Measurements from ENCODE around the gene LCOR.
"Not testable (repeated sequence)": the region's sequence is repeated elsewhere in the genome, so short reads cannot be mapped to it uniquely, and the experiment has no call there.

LCOR gene

GRCh38 chr10:96831867-96832720 is at the start of gene LCOR:
Gene LCOR, plus strand, starts transcription at chr10:96832298. Its CDS starts 116,760 bp downstream, at chr10:96949058.
- no peak for DNase-seq (ENCODE audit: low read depth)

GRCh38 chr10:96784253-96784652 is 47.8 kb upstream of the LCOR start:
- DNase-seq (ENCODE audit: low read depth): no peak

GRCh38 chr10:96789571-96790108 is 42.5 kb upstream of the LCOR start:
- DNase-seq (ENCODE audit: low read depth): no peak

- no peak for DNase-seq (ENCODE audit: low read depth)
These were observed 40.2 kb upstream of the LCOR start for GRCh38 chr10:96791902-96792301.

GRCh38 chr10:96794836-96795733 is 37.0 kb upstream of the LCOR start:
- no peak for DNase-seq (ENCODE audit: low read depth)

GRCh38 chr10:96797485-96797884 is 34.6 kb upstream of the LCOR start:
- no peak for DNase-seq (ENCODE audit: low read depth)

GRCh38 chr10:96803288-96803664 is 28.8 kb upstream of the LCOR start:
- DNase-seq (ENCODE audit: low read depth): no peak

- peak; percentile 85 for DNase-seq (ENCODE audit: low read depth)
These were observed 17.8 kb upstream of the LCOR start for GRCh38 chr10:96814264-96814663.

GRCh38 chr10:96818971-96819370 is 13.1 kb upstream of the LCOR start:
- DNase-seq (ENCODE audit: low read depth): not testable (repeated sequence)

GRCh38 chr10:96820765-96821164 is 11.3 kb upstream of the LCOR start:
- no peak for DNase-seq (ENCODE audit: low read depth)

GRCh38 chr10:96826438-96826837 is 5.7 kb upstream of the LCOR start:
- no peak for DNase-seq (ENCODE audit: low read depth)

GRCh38 chr10:96828609-96829008 is 3.5 kb upstream of the LCOR start:
- DNase-seq (ENCODE audit: low read depth): no peak

GRCh38 chr10:96829029-96829773 is 2.9 kb upstream of the LCOR start:
- DNase-seq (ENCODE audit: low read depth): no peak

- no peak for DNase-seq (ENCODE audit: low read depth)
These were observed 1.4 kb upstream of the LCOR start for GRCh38 chr10:96830511-96831199.

GRCh38 chr10:96831200-96831866 is 765 bp upstream of the LCOR start:
- no peak for DNase-seq (ENCODE audit: low read depth)

GRCh38 chr10:96832721-96833219 is 672 bp downstream of the LCOR start:
- DNase-seq (ENCODE audit: low read depth): no peak

- DNase-seq (ENCODE audit: low read depth): no peak
These were observed 1.3 kb downstream of the LCOR start for GRCh38 chr10:96833220-96834001.

GRCh38 chr10:96834120-96834519 is 2.0 kb downstream of the LCOR start:
- DNase-seq (ENCODE audit: low read depth): no peak

GRCh38 chr10:96835899-96836298 is 3.8 kb downstream of the LCOR start:
- DNase-seq (ENCODE audit: low read depth): no peak

- no peak for DNase-seq (ENCODE audit: low read depth)
These were observed 6.4 kb downstream of the LCOR start for GRCh38 chr10:96838529-96838928.
